Effector CD8-positive, alpha-beta T cell (primary cell): ENCODE measurements around the gene ERFL.
"Not testable (repeated sequence)": the region's sequence is repeated elsewhere in the genome, so short reads cannot be mapped to it uniquely, and the experiment has no call there.

Source experiments
- DNase-seq: peaks from one replicate; lab custom pipeline; 2025; lab: John Stamatoyannopoulos, UW

Gene ERFL

GRCh38 chr19:41941410-41942202 lies 13.4 kb upstream of the ERFL start:
- DNase-seq = no peak

GRCh38 chr19:41940731-41941409 lies 12.6 kb upstream of the ERFL start:
- DNase-seq = no peak

- peak; percentile 10 for DNase-seq
Measured at GRCh38 chr19:41939861-41940730, 11.8 kb upstream of the ERFL start.

GRCh38 chr19:41939209-41939608 lies 11.0 kb upstream of the ERFL start:
- DNase-seq = not testable (repeated sequence)

- no peak for DNase-seq
Measured at GRCh38 chr19:41937525-41938468, 9.5 kb upstream of the ERFL start.

- no peak for DNase-seq
Measured at GRCh38 chr19:41936961-41937360, 8.7 kb upstream of the ERFL start.

GRCh38 chr19:41936416-41936850 lies 8.2 kb upstream of the ERFL start:
- no peak for DNase-seq

- no peak for DNase-seq
Measured at GRCh38 chr19:41935760-41936415, 7.6 kb upstream of the ERFL start.

- peak; percentile 74 for DNase-seq
Measured at GRCh38 chr19:41934849-41935374, 6.7 kb upstream of the ERFL start.

GRCh38 chr19:41933693-41934426 lies 5.6 kb upstream of the ERFL start:
- DNase-seq = no peak

GRCh38 chr19:41932720-41933332 lies 4.6 kb upstream of the ERFL start:
- no peak for DNase-seq

- DNase-seq = no peak
Measured at GRCh38 chr19:41932259-41932719, 4.0 kb upstream of the ERFL start.

- DNase-seq = no peak
Measured at GRCh38 chr19:41930926-41931592, 2.8 kb upstream of the ERFL start.

- DNase-seq = no peak
Measured at GRCh38 chr19:41930322-41930722, 2.1 kb upstream of the ERFL start.

GRCh38 chr19:41929536-41930071 lies 1.4 kb upstream of the ERFL start:
- no peak for DNase-seq

- DNase-seq = peak; percentile 14
Measured at GRCh38 chr19:41928754-41929535, 696 bp upstream of the ERFL start.

GRCh38 chr19:41927497-41928192 lies 604 bp downstream of the ERFL start:
- peak; percentile 23 for DNase-seq
